Femur (tissue), 1 donor: ENCODE results near the gene CSTB.

Experiments
- DNase-seq: peaks from one replicate; pipeline ENCODE4 v3.0.0-alpha.2; 2017

Gene CSTB

GRCh38 chr21:43789276-43790009 lies 13.3 kb upstream of the CSTB start, which contains the start of gene RRP1:
TSS of gene RRP1 (plus strand) at chr21:43789577. CDS start at chr21:43789630, 53 bp downstream.
- DNase-seq: peak; percentile 95

- DNase-seq: no peak
Observed at GRCh38 chr21:43786807-43787440, 10.8 kb upstream of the CSTB start.

GRCh38 chr21:43786300-43786806 lies 10.2 kb upstream of the CSTB start:
- DNase-seq: no peak

- DNase-seq: no peak
Observed at GRCh38 chr21:43785134-43785533, 9.0 kb upstream of the CSTB start.

GRCh38 chr21:43783098-43783700 lies 7.1 kb upstream of the CSTB start:
- DNase-seq: no peak

GRCh38 chr21:43782431-43783097 lies 6.5 kb upstream of the CSTB start:
- DNase-seq: no peak

GRCh38 chr21:43781846-43782245 lies 5.7 kb upstream of the CSTB start:
- DNase-seq: no peak

- DNase-seq: no peak
Observed at GRCh38 chr21:43779660-43780059, 3.6 kb upstream of the CSTB start.

- DNase-seq: no peak
Observed at GRCh38 chr21:43778469-43779335, 2.6 kb upstream of the CSTB start.

- DNase-seq: no peak
Observed at GRCh38 chr21:43777953-43778352, 1.8 kb upstream of the CSTB start.

GRCh38 chr21:43775190-43775589 lies 918 bp downstream of the CSTB start:
- no peak for DNase-seq

GRCh38 chr21:43774163-43774562 lies 1.9 kb downstream of the CSTB start:
- DNase-seq: no peak

- DNase-seq: no peak
Observed at GRCh38 chr21:43772425-43772821, 3.7 kb downstream of the CSTB start.

- no peak for DNase-seq
Observed at GRCh38 chr21:43771698-43772424, 4.2 kb downstream of the CSTB start.

GRCh38 chr21:43771199-43771675 lies 4.9 kb downstream of the CSTB start:
- DNase-seq: no peak

GRCh38 chr21:43770066-43770655 lies 5.9 kb downstream of the CSTB start:
- no peak for DNase-seq

GRCh38 chr21:43769325-43769958 lies 6.7 kb downstream of the CSTB start:
- DNase-seq: no peak

GRCh38 chr21:43768868-43769167 lies 7.3 kb downstream of the CSTB start:
- DNase-seq: no peak

GRCh38 chr21:43767984-43768867 lies 7.9 kb downstream of the CSTB start:
- peak; percentile 37 for DNase-seq
